HEK293 (cell line): Measurements from ENCODE around the gene BUB1.

Source experiments
- CTCF ChIA-PET: fragments of 350-600 bp; formaldehyde crosslinking; extraction: SDS; loops from one replicate; lab custom pipeline; 2021; ENCODE audit warnings: antibody characterized with exemption; lab: Yijun Ruan, JAX
- POLR2A ChIA-PET: fragments of 300-600 bp; formaldehyde crosslinking; extraction: SDS; loops from one replicate; lab custom pipeline; 2020; ENCODE audit warnings: antibody characterized with exemption, inconsistent platforms; lab: Yijun Ruan, JAX
- H3K27ac ChIP-seq: fragments of 200-500 bp; sonication (Bioruptor generic); 2 replicates; pipeline ENCODE4 v1.5.1; 2014; ENCODE audit warnings: low read depth, low read length, control low read depth, inconsistent platforms; ENCODE audit errors: extremely low read depth
- H3K36me3 ChIP-seq, 2 experiments: fragments of 200-500 bp in 1 of 2; sonication (Bioruptor generic) in 1 of 2; 1 replicate in 1 of 2; 2 replicates in 1 of 2; pipeline ENCODE4 v1.5.1; 2014 to 2017; ENCODE audit warnings: inconsistent platforms in 2 of 2, low read length in 2 of 2; ENCODE audit not compliant: control insufficient read depth in 2 of 2, insufficient read depth in 1 of 2
- H3K4me1 ChIP-seq: fragments of 200-500 bp; sonication (Bioruptor generic); 2 replicates; pipeline ENCODE4 v1.5.1; 2014; ENCODE audit warnings: mild to moderate bottlenecking, low read length, inconsistent platforms; ENCODE audit not compliant: control insufficient read depth, insufficient read depth
- H3K4me3 ChIP-seq: 2 replicates; pipeline ENCODE4 v1.5.1; 2011; ENCODE audit warnings: low read depth, mild to moderate bottlenecking, control low read depth, low read length, moderate library complexity
- H3K9me3 ChIP-seq: fragments of 200-500 bp; sonication (Bioruptor generic); 2 replicates; pipeline ENCODE4 v1.5.1; 2014; ENCODE audit warnings: low read depth, low read length, inconsistent platforms; ENCODE audit not compliant: control insufficient read depth, insufficient read depth
- EGR2 ChIP-seq: fragments of 450-650 bp; formaldehyde crosslinking; IDR thresholded peaks from 2 replicates; pipeline ENCODE4 v1.5.1; 2016; ENCODE audit warnings: low read depth, missing biosample characterization, missing genetic modification characterization
- HOXA7 ChIP-seq: sonication (generic); formaldehyde crosslinking; IDR thresholded peaks from 2 replicates; pipeline ENCODE4 v1.8.1; 2022; ENCODE audit warnings: missing genetic modification reagents, borderline replicate concordance
- PRDM1 ChIP-seq: fragments of 450-650 bp; formaldehyde crosslinking; IDR thresholded peaks from 2 replicates; pipeline ENCODE4; 2016; ENCODE audit warnings: missing biosample characterization, missing genetic modification characterization
- SCRT1 ChIP-seq: fragments of 450-650 bp; formaldehyde crosslinking; IDR thresholded peaks from 2 replicates; pipeline ENCODE4 v1.5.1; 2016; ENCODE audit warnings: missing biosample characterization, missing genetic modification characterization, borderline replicate concordance
- SP2 ChIP-seq: fragments of 450-650 bp; formaldehyde crosslinking; IDR thresholded peaks from 2 replicates; pipeline ENCODE4 v1.5.1; 2016; ENCODE audit warnings: missing biosample characterization, missing genetic modification characterization
- ZBTB10 ChIP-seq: fragments of 450-650 bp; formaldehyde crosslinking; IDR thresholded peaks from 2 replicates; pipeline ENCODE4 v1.5.1; 2016; ENCODE audit warnings: missing biosample characterization, missing genetic modification characterization
- ZNF10 ChIP-seq: fragments of 450-650 bp; formaldehyde crosslinking; IDR thresholded peaks from 2 replicates; pipeline ENCODE4 v1.5.1; 2017; ENCODE audit warnings: missing biosample characterization, missing genetic modification characterization
- ZNF133 ChIP-seq: fragments of 450-650 bp; formaldehyde crosslinking; IDR thresholded peaks from 2 replicates; pipeline ENCODE4 v1.5.1; 2016; ENCODE audit warnings: missing biosample characterization, missing genetic modification characterization
- ZNF138 ChIP-seq: fragments of 450-650 bp; formaldehyde crosslinking; IDR thresholded peaks from 2 replicates; pipeline ENCODE4 v1.5.1; 2016; ENCODE audit warnings: missing biosample characterization, missing genetic modification characterization, borderline replicate concordance
- ZNF148 ChIP-seq: fragments of 450-650 bp; formaldehyde crosslinking; IDR thresholded peaks from 2 replicates; pipeline ENCODE4 v1.5.0; 2017; ENCODE audit warnings: missing biosample characterization, missing genetic modification characterization, borderline replicate concordance
- ZNF157 ChIP-seq: fragments of 450-650 bp; formaldehyde crosslinking; IDR thresholded peaks from 2 replicates; pipeline ENCODE4 v1.5.1; 2016; ENCODE audit warnings: missing biosample characterization, missing genetic modification characterization
- ZNF174 ChIP-seq: fragments of 450-650 bp; formaldehyde crosslinking; IDR thresholded peaks from 2 replicates; pipeline ENCODE4 v1.5.0; 2017; ENCODE audit warnings: missing biosample characterization, mild to moderate bottlenecking, missing genetic modification characterization
- ZNF214 ChIP-seq: fragments of 450-650 bp; formaldehyde crosslinking; IDR thresholded peaks from 2 replicates; pipeline ENCODE4 v1.5.1; 2017; ENCODE audit warnings: missing biosample characterization, mild to moderate bottlenecking, missing genetic modification characterization, borderline replicate concordance
- ZNF274 ChIP-seq, 2 experiments: fragments of 200-500 bp in 1 of 2; fragments of 450-650 bp in 1 of 2; sonication (Bioruptor generic) in 1 of 2; formaldehyde crosslinking in 1 of 2; IDR thresholded peaks; 2 replicates each; pipeline versions ENCODE4 v1.5.1 to v1.6.1; 2014 to 2016; ENCODE audit warnings: borderline replicate concordance in 1 of 2, inconsistent platforms in 1 of 2, low read length in 1 of 2, missing biosample characterization in 1 of 2, missing genetic modification characterization in 1 of 2
- ZNF280C ChIP-seq: fragments of 450-650 bp; formaldehyde crosslinking; IDR thresholded peaks from 2 replicates; pipeline ENCODE4 v1.5.1; 2016; ENCODE audit warnings: missing biosample characterization, missing genetic modification characterization
- ZNF292 ChIP-seq: fragments of 450-650 bp; formaldehyde crosslinking; IDR thresholded peaks from 2 replicates; pipeline ENCODE4 v1.5.1; 2016; ENCODE audit warnings: low read depth, missing biosample characterization, missing genetic modification characterization, borderline replicate concordance
- ZNF341 ChIP-seq: fragments of 450-650 bp; formaldehyde crosslinking; IDR thresholded peaks from 2 replicates; pipeline ENCODE4; 2016; ENCODE audit warnings: low read depth, missing biosample characterization, missing genetic modification characterization
- ZNF449 ChIP-seq: fragments of 450-650 bp; formaldehyde crosslinking; IDR thresholded peaks from 2 replicates; pipeline ENCODE4 v1.5.1; 2017; ENCODE audit warnings: missing biosample characterization, mild to moderate bottlenecking, missing genetic modification characterization, moderate library complexity
- ZNF473 ChIP-seq: fragments of 450-650 bp; formaldehyde crosslinking; IDR thresholded peaks from 2 replicates; pipeline ENCODE4 v1.5.1; 2017; ENCODE audit warnings: missing biosample characterization, missing genetic modification characterization
- ZNF501 ChIP-seq: fragments of 450-650 bp; formaldehyde crosslinking; IDR thresholded peaks from 2 replicates; pipeline ENCODE4 v1.5.1; 2016; ENCODE audit warnings: missing biosample characterization, missing genetic modification characterization
- ZNF707 ChIP-seq: fragments of 450-650 bp; formaldehyde crosslinking; IDR thresholded peaks from 2 replicates; pipeline ENCODE4 v1.5.1; 2016; ENCODE audit warnings: missing biosample characterization, missing genetic modification characterization
- ZNF785 ChIP-seq: fragments of 450-650 bp; formaldehyde crosslinking; IDR thresholded peaks from 2 replicates; pipeline ENCODE4 v1.5.1; 2016; ENCODE audit warnings: missing biosample characterization, missing genetic modification characterization
- ZSCAN18 ChIP-seq: fragments of 450-650 bp; formaldehyde crosslinking; IDR thresholded peaks from 2 replicates; pipeline ENCODE4 v1.5.1; 2016; ENCODE audit warnings: missing biosample characterization, missing genetic modification characterization
- ZXDB ChIP-seq: fragments of 450-650 bp; formaldehyde crosslinking; IDR thresholded peaks from 2 replicates; pipeline ENCODE4 v1.5.1; 2016; ENCODE audit warnings: missing biosample characterization, missing genetic modification characterization

Gene BUB1

GRCh38 chr2:110680709-110681108 lies 2.8 kb upstream of the BUB1 start (continued):
- TF ChIP-seq ZBTB10 = no peak
- no peak for TF ChIP-seq ZNF707 (tag by site-specific recombination)
- no peak for TF ChIP-seq HOXA7 (CRISPR knock-in tag)
- no peak for TF ChIP-seq ZNF280C
- TF ChIP-seq ZXDB = no peak
- no peak for TF ChIP-seq ZSCAN18 (tag by site-specific recombination)
- no peak for TF ChIP-seq ZNF133 (tag by site-specific recombination)
- no peak for TF ChIP-seq ZNF157 (tag by site-specific recombination)

GRCh38 chr2:110679865-110680264 lies 2.0 kb upstream of the BUB1 start:
- CTCF ChIA-PET = interaction anchor here (1.0 to 5.0 kb wide), 3 partner anchors 40 to 80 kb away, joined by 3 to 26 read pairs (median 5); no protein-coding TSS in a partner anchor
- peaks cover 0 to 4% of the 10 kb centered on the region in 2 experiments; a peak in 1 of 3 replicates for H3K36me3 ChIP-seq
- no peak overlapping the region for H3K4me3 ChIP-seq
- TF ChIP-seq ZNF174 (tag by site-specific recombination) (no peak), ZNF785 (no peak), ZNF138 (tag by site-specific recombination) (no peak), SP2 (tag by site-specific recombination) (no peak), ZNF501 (no peak), PRDM1 (tag by site-specific recombination) (no peak), SCRT1 (tag by site-specific recombination) (no peak), ZNF148 (tag by site-specific recombination) (no peak), ZNF292 (tag by site-specific recombination) (no peak), EGR2 (tag by site-specific recombination) (no peak), ZNF473 (tag by site-specific recombination) (no peak), ZNF214 (tag by site-specific recombination) (no peak), ZNF449 (tag by site-specific recombination) (no peak), ZNF341 (no peak), ZNF10 (tag by site-specific recombination) (no peak), ZNF274 (IDR thresholded peaks at IDR 0.05; ENCODE audit: low read length) (no peak), ZNF274 (tag by site-specific recombination; IDR thresholded peaks at IDR 0.05; ENCODE audit: borderline replicate concordance) (no peak)
- H3K4me1 ChIP-seq = peaks cover 7% of the 10 kb centered on the region
- H3K27ac ChIP-seq = no peak overlapping the region
- no peaks in the 10 kb centered on the region for H3K9me3 ChIP-seq
- POLR2A ChIA-PET = interaction anchor here (1.1 to 1.4 kb wide), 2 partner anchors 7 to 14 kb away, joined by 3 to 6 read pairs; no protein-coding TSS in a partner anchor
